HG03025 (cell line): ENCODE data around the gene SUPV3L1.
"Not testable (repeated sequence)": the region's sequence is repeated elsewhere in the genome, so short reads cannot be mapped to it uniquely, and the experiment has no call there.

Experiments used
- ATAC-seq: cut with Tn5 transposase; IDR thresholded peaks from one replicate; pipeline ENCODE4 v1.9.1; 2021; ENCODE audit warnings: mild to moderate bottlenecking, moderate library complexity; ENCODE audit not compliant: unreplicated experiment, low FRiP score

The SUPV3L1 gene

GRCh38 chr10:69179743-69180524, at the start of gene SUPV3L1:
SUPV3L1 (plus strand) TSS chr10:69180234; CDS start chr10:69180292, 58 bp downstream.
- peak; percentile 72 for ATAC-seq

- no peak for ATAC-seq
Observed at GRCh38 chr10:69130251-69130650, 49.8 kb upstream of the SUPV3L1 start.

GRCh38 chr10:69139961-69140360, 40.1 kb upstream of the SUPV3L1 start:
- ATAC-seq, result no peak

GRCh38 chr10:69141304-69141703, 38.7 kb upstream of the SUPV3L1 start:
- no peak for ATAC-seq

- not testable (repeated sequence) for ATAC-seq
Observed at GRCh38 chr10:69142074-69142473, 38.0 kb upstream of the SUPV3L1 start.

DNA sequence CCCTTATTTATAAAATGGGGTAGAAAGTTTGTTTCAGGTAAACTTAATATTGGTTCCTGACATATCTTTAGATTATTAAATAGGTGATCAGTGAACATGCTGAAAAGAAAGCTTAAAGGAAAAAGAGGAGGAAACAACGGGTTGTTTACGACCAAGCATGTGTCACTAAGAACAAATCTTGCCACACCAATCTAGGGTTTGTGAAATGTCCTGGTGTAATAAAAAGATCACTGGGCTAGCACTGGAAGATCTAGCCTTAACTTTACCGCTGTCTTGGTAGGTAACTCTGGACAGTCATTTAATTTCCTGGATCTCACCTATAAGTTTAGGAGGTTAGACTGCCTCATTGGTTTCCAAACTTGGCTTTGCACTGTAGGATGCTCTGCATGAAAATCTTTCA, 37.1 kb upstream of the SUPV3L1 start:
- ATAC-seq, result no peak

- no peak for ATAC-seq
Observed at GRCh38 chr10:69145329-69145728, 34.7 kb upstream of the SUPV3L1 start.

GRCh38 chr10:69145864-69146263, 34.2 kb upstream of the SUPV3L1 start:
- no peak for ATAC-seq

DNA sequence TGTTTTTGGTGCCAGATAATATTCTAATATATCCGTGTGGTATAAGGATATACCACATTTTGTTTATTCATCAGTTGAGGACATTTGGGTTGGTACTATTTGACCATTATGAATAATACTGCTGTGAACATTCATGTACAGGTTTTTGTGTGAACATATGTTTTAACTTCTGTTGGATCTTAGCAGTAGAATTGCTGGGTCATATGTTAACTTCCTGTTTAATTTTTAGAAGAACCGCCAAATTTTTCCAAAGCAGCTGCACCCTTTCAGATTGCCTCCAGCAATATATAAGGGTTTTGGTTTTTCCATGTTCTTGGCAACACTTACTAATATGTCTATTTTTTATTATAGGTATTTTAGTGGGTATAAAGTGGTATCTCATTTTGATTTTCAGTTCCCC, 33.3 kb upstream of the SUPV3L1 start:
- ATAC-seq, result no peak

DNA sequence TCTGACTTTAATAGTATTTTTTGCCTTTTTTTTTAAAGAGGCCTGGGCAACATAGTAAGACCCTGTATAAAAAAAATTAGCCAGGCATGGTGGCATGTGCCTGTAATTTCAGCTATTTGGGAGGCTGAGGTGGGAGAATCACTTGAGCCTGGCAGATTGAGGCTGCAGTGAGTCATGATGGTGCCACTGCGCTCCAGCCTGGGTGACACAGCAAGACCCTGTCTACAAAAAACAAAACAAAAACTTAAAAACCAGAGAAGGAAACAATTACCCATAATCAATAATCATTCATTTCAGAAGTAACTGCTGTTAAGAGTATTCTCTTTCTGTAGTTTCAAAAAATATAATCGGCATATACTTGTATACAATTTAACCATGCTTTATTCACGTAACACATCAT, 28.1 kb upstream of the SUPV3L1 start:
- no peak for ATAC-seq

GRCh38 chr10:69153227-69153626, 26.8 kb upstream of the SUPV3L1 start:
- no peak for ATAC-seq

DNA sequence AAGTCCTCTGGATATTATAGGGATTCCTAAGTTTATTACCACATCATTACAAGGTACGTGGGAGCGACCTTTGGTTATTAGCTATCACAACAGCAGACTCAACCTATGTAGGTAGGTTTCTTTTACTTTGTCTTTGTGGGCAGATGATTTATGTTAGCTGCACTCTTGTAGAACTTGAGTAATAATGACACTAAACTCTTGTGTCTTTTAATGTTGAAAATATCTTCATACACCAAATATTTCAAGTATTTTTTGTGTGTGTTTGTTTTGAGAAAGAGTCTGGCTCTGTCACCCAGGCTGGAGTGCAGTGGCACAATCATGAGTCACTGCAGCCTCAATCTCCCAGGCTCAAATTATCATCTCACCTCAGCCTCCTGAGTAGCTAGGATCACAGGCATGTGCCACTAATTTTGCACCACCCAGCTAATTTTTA, 19.2 kb upstream of the SUPV3L1 start:
- ATAC-seq, result no peak

- no peak for ATAC-seq
Observed at GRCh38 chr10:69168493-69168892, 11.5 kb upstream of the SUPV3L1 start.

GRCh38 chr10:69172241-69172982, 7.6 kb upstream of the SUPV3L1 start:
- ATAC-seq, result no peak

DNA sequence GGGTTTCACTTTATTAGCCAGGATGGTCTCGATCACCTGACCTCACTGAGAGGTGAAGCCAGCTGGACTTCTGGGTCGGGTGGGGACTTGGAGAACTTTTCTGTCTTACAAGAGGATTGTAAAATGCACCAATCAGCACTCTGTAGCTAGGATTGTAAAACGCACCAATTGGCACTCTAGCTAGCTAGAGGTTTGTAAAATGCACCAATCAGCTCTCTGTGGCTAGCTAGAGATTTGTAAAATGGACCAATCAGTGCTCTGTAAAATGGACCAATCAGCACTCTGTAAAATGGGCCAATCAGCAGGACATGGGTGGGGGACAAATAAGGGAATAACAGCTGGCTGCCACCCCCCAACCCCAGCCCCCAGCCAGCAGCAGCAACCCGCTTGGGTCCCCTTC, 4.7 kb upstream of the SUPV3L1 start:
- ATAC-seq, result not testable (repeated sequence)

DNA sequence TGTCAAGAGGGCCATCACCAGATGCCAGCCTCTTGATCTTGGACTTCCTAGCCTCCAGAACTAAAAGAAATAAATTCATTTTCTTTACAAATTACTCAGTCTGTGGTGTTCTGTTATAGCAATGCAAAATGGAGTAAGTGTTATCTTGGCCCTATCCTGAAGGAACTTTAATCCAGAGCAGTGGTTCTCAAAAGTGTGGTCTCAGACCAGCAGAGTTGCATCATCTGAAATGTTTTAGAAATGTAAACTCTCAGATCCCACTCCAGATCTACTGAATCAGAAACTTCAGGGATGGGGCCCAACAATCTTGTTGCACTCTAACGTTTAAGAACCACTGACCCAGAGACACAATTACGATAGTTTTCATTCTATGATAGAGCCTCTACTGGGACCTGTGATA, 3.2 kb upstream of the SUPV3L1 start:
- ATAC-seq, result no peak

DNA sequence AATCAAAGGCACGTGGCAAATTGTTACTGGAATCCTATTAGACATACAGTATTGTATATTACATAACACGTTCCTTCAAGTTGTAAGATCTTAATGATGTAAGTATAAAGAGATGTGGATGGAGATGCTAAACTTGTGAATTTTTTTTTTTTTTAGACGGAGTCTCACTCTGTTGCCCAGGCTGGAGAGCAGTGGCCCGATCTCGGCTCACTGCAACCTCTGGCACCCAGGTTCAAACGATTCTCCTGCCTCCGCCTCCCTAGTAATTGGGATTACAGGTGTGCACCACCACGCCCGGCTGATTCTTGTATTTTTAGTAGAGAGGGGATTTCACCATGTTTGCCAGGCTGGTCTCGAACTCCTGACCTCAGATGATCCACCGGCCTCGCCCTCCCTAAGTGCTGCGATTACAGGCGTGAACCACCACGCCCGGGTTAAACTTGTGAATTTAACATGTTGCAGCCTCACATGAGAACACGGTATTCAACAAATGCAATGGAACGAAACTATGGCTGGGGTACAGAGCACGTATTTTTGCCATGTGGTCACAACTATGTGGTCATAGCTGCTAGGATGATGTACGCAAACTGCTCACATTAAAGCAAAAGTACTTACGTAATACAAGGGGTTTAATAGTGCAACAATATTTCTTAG, 818 bp upstream of the SUPV3L1 start:
- no peak for ATAC-seq

GRCh38 chr10:69180525-69181204, 631 bp downstream of the SUPV3L1 start:
- ATAC-seq, result no peak

GRCh38 chr10:69181433-69181832, 1.4 kb downstream of the SUPV3L1 start:
- no peak for ATAC-seq

DNA sequence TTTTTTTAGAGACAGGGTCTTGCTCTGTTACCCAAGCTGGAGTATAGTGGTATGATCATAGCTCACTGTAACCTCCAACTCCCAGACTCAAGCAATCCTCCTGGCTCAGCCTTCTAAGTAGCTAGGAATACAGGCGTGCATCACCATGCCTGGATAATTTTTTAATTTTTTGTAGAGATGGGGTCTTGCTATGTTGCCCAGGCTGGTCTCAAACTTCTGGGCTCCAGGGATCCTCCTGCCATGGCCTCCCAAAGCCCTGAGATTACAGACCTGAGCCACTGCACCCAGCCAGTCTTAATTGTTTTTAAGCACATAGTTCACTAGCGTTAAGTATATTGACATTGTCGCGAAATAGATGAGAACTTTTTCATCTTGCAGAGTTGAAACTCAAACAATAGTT, 2.0 kb downstream of the SUPV3L1 start:
- no peak for ATAC-seq

DNA sequence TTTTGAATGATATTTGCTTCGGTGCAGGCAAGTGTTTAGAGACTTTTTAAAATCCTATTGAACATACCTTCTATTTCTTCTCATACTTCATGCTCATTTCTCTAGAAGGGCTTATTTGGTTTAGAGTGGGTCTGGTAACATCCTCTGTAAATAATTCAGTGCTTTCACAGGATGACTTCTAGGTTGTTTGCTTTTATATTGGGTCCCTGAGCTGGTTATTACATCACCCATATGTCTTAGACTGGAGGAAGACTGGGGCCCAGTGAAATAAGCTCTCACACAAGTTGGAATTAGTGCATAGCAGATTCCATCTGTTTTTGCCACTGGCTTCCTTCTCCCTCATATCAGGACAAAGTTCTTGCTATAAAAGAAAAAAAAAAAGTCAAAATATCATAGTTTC, 6.5 kb downstream of the SUPV3L1 start:
- ATAC-seq, result no peak
